ENCODE data around the gene CCDC81. TPM values are rescaled to one million over a fixed set of nuclear protein-coding genes. Genes with fewer than 3 reads are reported as not detected.

CCDC81 gene
- polyA plus RNA-seq, 3 donors, result 0.11 to 0.31 (median 0.24) TPM

DNA sequence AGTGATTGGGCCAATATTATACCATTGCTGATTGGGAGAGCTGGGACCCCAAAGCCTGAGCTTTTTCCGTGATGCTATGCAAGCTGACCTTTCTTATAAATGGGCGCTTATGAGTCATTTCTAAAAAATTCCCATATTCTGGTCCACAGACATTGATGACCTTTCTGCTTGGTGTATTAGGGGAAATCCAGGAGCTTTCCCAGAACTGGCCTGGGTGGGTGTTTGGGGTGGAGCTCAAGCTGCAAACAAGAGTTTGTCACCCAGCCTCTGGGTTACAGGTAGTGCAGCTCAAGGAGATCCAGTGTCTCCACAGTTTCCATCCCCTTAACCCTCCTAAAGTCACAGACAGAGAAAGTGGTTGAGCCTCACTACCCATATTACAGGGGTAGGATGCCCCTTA, 67.7 kb downstream of the CCDC81 start:
- Histone ChIP-seq H3K27ac (ENCODE audit: low read depth in 1 of 2, low read length in 2 of 2) (no peak overlapping the region), H3K27me3 (ENCODE audit: control insufficient read depth in 2 of 2, insufficient read depth in 2 of 2, low read length in 2 of 2) (no peaks in the 10 kb centered on the region), H3K9me3 (replicated peaks in 1 of 2; ENCODE audit: control insufficient read depth in 1 of 2, insufficient read depth in 1 of 2, low read length in 2 of 2) (no peaks in the 10 kb centered on the region), H3K79me2 (ENCODE audit: insufficient read depth, low read length) (no peaks in the 10 kb centered on the region), H3K4me3 (replicated peaks in 1 of 3; ENCODE audit: low read depth in 2 of 3, low read length in 3 of 3) (no peak overlapping the region), H3K36me3 (replicated peaks in 1 of 2; ENCODE audit: control insufficient read depth in 1 of 2, insufficient read depth in 2 of 2, low read length in 2 of 2) (no peaks in the 10 kb centered on the region), H4K20me1 (ENCODE audit: insufficient read depth, low read length) (no peaks in the 10 kb centered on the region), H3K4me2 (replicated peaks; ENCODE audit: extremely low read depth, low read length, poor library complexity, severe bottlenecking) (no peak overlapping the region), H3K9ac (ENCODE audit: insufficient read depth, low read length, poor library complexity, severe bottlenecking) (no peak overlapping the region), H2AFZ (ENCODE audit: insufficient read depth, low read depth, low read length, poor library complexity, severe bottlenecking) (no peak overlapping the region), H3K4me1 (ENCODE audit: control insufficient read depth in 1 of 2, insufficient read depth in 2 of 2, low read length in 2 of 2) (no peaks in the 10 kb centered on the region)
- H3K9me3 Mint-ChIP-seq, result no peaks in the 10 kb centered on the region
- H3K4me1 Mint-ChIP-seq, result no peaks in the 10 kb centered on the region
- intact Hi-C loops (cut with micrococcal nuclease), result no loop called here
- DNase-seq, result no peak
- no CpG with 5 or more reads among the region's 2 CpGs for WGBS (ENCODE audit: insufficient coverage)
- H3K27me3 Mint-ChIP-seq (ENCODE audit: low read depth in 3 of 3), result peaks cover 0 to 2% (median 0%) of the 10 kb centered on the region in 3 donors
- H3K4me3 Mint-ChIP-seq, result no peak overlapping the region
- no peak overlapping the region for H3K27ac Mint-ChIP-seq
- H3K36me3 Mint-ChIP-seq, result no peaks in the 10 kb centered on the region
- TF ChIP-seq, protein P1, sequence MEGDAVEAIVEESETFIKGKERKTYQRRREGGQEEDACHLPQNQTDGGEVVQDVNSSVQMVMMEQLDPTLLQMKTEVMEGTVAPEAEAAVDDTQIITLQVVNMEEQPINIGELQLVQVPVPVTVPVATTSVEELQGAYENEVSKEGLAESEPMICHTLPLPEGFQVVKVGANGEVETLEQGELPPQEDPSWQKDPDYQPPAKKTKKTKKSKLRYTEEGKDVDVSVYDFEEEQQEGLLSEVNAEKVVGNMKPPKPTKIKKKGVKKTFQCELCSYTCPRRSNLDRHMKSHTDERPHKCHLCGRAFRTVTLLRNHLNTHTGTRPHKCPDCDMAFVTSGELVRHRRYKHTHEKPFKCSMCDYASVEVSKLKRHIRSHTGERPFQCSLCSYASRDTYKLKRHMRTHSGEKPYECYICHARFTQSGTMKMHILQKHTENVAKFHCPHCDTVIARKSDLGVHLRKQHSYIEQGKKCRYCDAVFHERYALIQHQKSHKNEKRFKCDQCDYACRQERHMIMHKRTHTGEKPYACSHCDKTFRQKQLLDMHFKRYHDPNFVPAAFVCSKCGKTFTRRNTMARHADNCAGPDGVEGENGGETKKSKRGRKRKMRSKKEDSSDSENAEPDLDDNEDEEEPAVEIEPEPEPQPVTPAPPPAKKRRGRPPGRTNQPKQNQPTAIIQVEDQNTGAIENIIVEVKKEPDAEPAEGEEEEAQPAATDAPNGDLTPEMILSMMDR (IDR thresholded peaks at IDR 0.05), result no peak

DNA sequence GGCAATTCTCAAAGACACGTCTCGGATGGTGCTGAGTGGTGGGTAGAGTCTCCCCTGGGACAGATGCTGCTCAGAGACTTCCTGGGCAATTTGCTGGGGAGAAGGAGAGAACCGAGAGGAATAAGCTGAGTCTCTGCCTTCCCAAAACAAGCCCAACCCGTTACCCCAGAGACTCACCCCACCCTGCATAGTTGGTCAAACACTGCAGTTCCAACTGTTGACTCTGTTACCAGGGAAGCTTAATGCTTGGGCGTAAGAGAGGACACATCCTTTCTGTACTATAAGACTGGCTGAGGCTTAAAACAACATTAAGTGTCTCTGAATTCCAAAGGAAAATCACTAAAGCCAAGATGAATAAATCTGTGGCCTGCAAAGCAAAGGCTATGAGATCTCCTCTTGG, 68.1 kb downstream of the CCDC81 start:
- Mint-ChIP-seq H3K4me3 (no peak overlapping the region), H3K27me3 (ENCODE audit: low read depth in 3 of 3) (peaks cover 0 to 2% (median 0%) of the 10 kb centered on the region in 3 donors), H3K36me3 (no peaks in the 10 kb centered on the region), H3K4me1 (no peaks in the 10 kb centered on the region), H3K9me3 (no peaks in the 10 kb centered on the region), H3K27ac (no peak overlapping the region)
- DNase-seq, result no peak
- Histone ChIP-seq H3K4me3 (replicated peaks in 1 of 3; ENCODE audit: low read depth in 2 of 3, low read length in 3 of 3) (no peak overlapping the region), H4K20me1 (ENCODE audit: insufficient read depth, low read length) (no peaks in the 10 kb centered on the region), H2AFZ (ENCODE audit: insufficient read depth, low read depth, low read length, poor library complexity, severe bottlenecking) (no peak overlapping the region), H3K9ac (ENCODE audit: insufficient read depth, low read length, poor library complexity, severe bottlenecking) (no peak overlapping the region), H3K9me3 (replicated peaks in 1 of 2; ENCODE audit: control insufficient read depth in 1 of 2, insufficient read depth in 1 of 2, low read length in 2 of 2) (no peaks in the 10 kb centered on the region), H3K4me1 (ENCODE audit: control insufficient read depth in 1 of 2, insufficient read depth in 2 of 2, low read length in 2 of 2) (no peaks in the 10 kb centered on the region), H3K36me3 (replicated peaks in 1 of 2; ENCODE audit: control insufficient read depth in 1 of 2, insufficient read depth in 2 of 2, low read length in 2 of 2) (no peaks in the 10 kb centered on the region), H3K4me2 (replicated peaks; ENCODE audit: extremely low read depth, low read length, poor library complexity, severe bottlenecking) (no peak overlapping the region), H3K79me2 (ENCODE audit: insufficient read depth, low read length) (no peaks in the 10 kb centered on the region), H3K27ac (ENCODE audit: low read depth in 1 of 2, low read length in 2 of 2) (no peak overlapping the region), H3K27me3 (ENCODE audit: control insufficient read depth in 2 of 2, insufficient read depth in 2 of 2, low read length in 2 of 2) (no peaks in the 10 kb centered on the region)
- 100% methylated on average over 2 of the region's 5 CpGs for WGBS (ENCODE audit: insufficient coverage)
- TF ChIP-seq, protein P1 (IDR thresholded peaks at IDR 0.05), result no peak
- intact Hi-C loops (cut with micrococcal nuclease), result no loop called here
